ENCODE results near the gene PIAS2. TPM values are rescaled to one million over a fixed set of nuclear protein-coding genes. Genes with fewer than 3 reads are reported as not detected.

Gene PIAS2
- polyA plus RNA-seq, 1 donor (not counting 4 experiments of a cell fraction or from before 2014, with no cell fraction given): 11.4 TPM

GRCh38 chr18:46843372-46843771 is 73.9 kb downstream of the PIAS2 start:
- H2AFZ ChIP-seq (ENCODE audit: control insufficient read depth, low read length): no peak overlapping the region
- H3K4me1 ChIP-seq (ENCODE audit: control insufficient read depth, extremely low read depth, insufficient read depth, low read length): no peaks in the 10 kb centered on the region
- H3K36me3 ChIP-seq (ENCODE audit: control insufficient read depth in 2 of 2, extremely low read depth in 1 of 2, insufficient read depth in 2 of 2, low read length in 2 of 2): no peaks in the 10 kb centered on the region
- H3K9me3 ChIP-seq (ENCODE audit: control insufficient read depth, low read depth, low read length): no peaks in the 10 kb centered on the region
- TF ChIP-seq EZH2 (IDR thresholded peaks at IDR 0.05; ENCODE audit: low read length): no peak
- TF ChIP-seq, protein P1, sequence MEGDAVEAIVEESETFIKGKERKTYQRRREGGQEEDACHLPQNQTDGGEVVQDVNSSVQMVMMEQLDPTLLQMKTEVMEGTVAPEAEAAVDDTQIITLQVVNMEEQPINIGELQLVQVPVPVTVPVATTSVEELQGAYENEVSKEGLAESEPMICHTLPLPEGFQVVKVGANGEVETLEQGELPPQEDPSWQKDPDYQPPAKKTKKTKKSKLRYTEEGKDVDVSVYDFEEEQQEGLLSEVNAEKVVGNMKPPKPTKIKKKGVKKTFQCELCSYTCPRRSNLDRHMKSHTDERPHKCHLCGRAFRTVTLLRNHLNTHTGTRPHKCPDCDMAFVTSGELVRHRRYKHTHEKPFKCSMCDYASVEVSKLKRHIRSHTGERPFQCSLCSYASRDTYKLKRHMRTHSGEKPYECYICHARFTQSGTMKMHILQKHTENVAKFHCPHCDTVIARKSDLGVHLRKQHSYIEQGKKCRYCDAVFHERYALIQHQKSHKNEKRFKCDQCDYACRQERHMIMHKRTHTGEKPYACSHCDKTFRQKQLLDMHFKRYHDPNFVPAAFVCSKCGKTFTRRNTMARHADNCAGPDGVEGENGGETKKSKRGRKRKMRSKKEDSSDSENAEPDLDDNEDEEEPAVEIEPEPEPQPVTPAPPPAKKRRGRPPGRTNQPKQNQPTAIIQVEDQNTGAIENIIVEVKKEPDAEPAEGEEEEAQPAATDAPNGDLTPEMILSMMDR (optimal IDR thresholded peaks at IDR 0.05 in 1 of 3, IDR thresholded peaks at IDR 0.05 in 1 of 3, conservative IDR thresholded peaks at IDR 0.05 in 1 of 3; ENCODE audit: extremely low read depth in 1 of 3, insufficient read depth in 2 of 3, low read length in 3 of 3): no peak
- no peak overlapping the region for H3K27ac ChIP-seq (ENCODE audit: control insufficient read depth, insufficient read depth, low read length)
- H3K9me1 ChIP-seq (ENCODE audit: control insufficient read depth, extremely low read depth, insufficient read depth, low read length): no peaks in the 10 kb centered on the region
- dilution Hi-C loops (cut with MboI; ENCODE audit: extremely low pct_ligation_motif_present, low sequenced_read_pairs): no loop called here
- H3K9ac ChIP-seq (ENCODE audit: control insufficient read depth, extremely low read depth, insufficient read depth, low read length): no peak overlapping the region
- FAIRE-seq (no peak), DNase-seq (ENCODE audit: low read depth, low spot score) (no peak)
- H3K4me2 ChIP-seq (ENCODE audit: control insufficient read depth, extremely low read depth, insufficient read depth, low read depth, low read length): no peak overlapping the region
- no peaks in the 10 kb centered on the region for H4K20me1 ChIP-seq (ENCODE audit: control insufficient read depth, extremely low read depth, insufficient read depth, low read length)
- H3K4me3 ChIP-seq (ENCODE audit: control insufficient read depth in 2 of 3, extremely low read depth in 1 of 3, insufficient read depth in 2 of 3, low read depth in 1 of 3, low read length in 3 of 3): no peak overlapping the region
- no peaks in the 10 kb centered on the region for H3K27me3 ChIP-seq (ENCODE audit: control insufficient read depth, extremely low read depth, insufficient read depth, low read length)
- H3K79me2 ChIP-seq (ENCODE audit: control insufficient read depth, insufficient read depth, low read length): no peaks in the 10 kb centered on the region

- Histone ChIP-seq H3K9me3 (ENCODE audit: control insufficient read depth, low read depth, low read length) (no peaks in the 10 kb centered on the region), H3K9ac (ENCODE audit: control insufficient read depth, extremely low read depth, insufficient read depth, low read length) (no peak overlapping the region), H3K4me2 (ENCODE audit: control insufficient read depth, extremely low read depth, insufficient read depth, low read depth, low read length) (no peak overlapping the region), H3K9me1 (ENCODE audit: control insufficient read depth, extremely low read depth, insufficient read depth, low read length) (no peaks in the 10 kb centered on the region), H3K36me3 (ENCODE audit: control insufficient read depth in 2 of 2, extremely low read depth in 1 of 2, insufficient read depth in 2 of 2, low read length in 2 of 2) (no peaks in the 10 kb centered on the region), H3K4me1 (ENCODE audit: control insufficient read depth, extremely low read depth, insufficient read depth, low read length) (no peaks in the 10 kb centered on the region), H3K27ac (ENCODE audit: control insufficient read depth, insufficient read depth, low read length) (no peak overlapping the region), H2AFZ (ENCODE audit: control insufficient read depth, low read length) (no peak overlapping the region), H3K4me3 (ENCODE audit: control insufficient read depth in 2 of 3, extremely low read depth in 1 of 3, insufficient read depth in 2 of 3, low read depth in 1 of 3, low read length in 3 of 3) (no peak overlapping the region), H3K27me3 (ENCODE audit: control insufficient read depth, extremely low read depth, insufficient read depth, low read length) (no peaks in the 10 kb centered on the region), H4K20me1 (ENCODE audit: control insufficient read depth, extremely low read depth, insufficient read depth, low read length) (no peaks in the 10 kb centered on the region), H3K79me2 (ENCODE audit: control insufficient read depth, insufficient read depth, low read length) (no peaks in the 10 kb centered on the region)
- TF ChIP-seq, protein P1 (optimal IDR thresholded peaks at IDR 0.05 in 1 of 3, IDR thresholded peaks at IDR 0.05 in 1 of 3, conservative IDR thresholded peaks at IDR 0.05 in 1 of 3; ENCODE audit: extremely low read depth in 1 of 3, insufficient read depth in 2 of 3, low read length in 3 of 3): no peak
- no peak for TF ChIP-seq EZH2 (IDR thresholded peaks at IDR 0.05; ENCODE audit: low read length)
- dilution Hi-C loops (cut with MboI; ENCODE audit: extremely low pct_ligation_motif_present, low sequenced_read_pairs): no loop called here
- FAIRE-seq: peak; percentile 88
- DNase-seq (ENCODE audit: low read depth, low spot score): peak; percentile 15
These were observed 74.7 kb downstream of the PIAS2 start for GRCh38 chr18:46842583-46842982.

All from keratinocyte (primary cell).